ACC112 (cell line): ENCODE measurements around the gene HOXA9.
A peak's percentile ranks its signal among the peaks of the same experiment; 100 is the strongest.

Experiments
- H2AFZ ChIP-seq: fragments of 200-600 bp; sonication (generic); one replicate; pipeline ENCODE4 v1.6.0; 2017; ENCODE audit warnings: antibody characterized with exemption, low read length; ENCODE audit not compliant: unreplicated experiment
- H3K27ac ChIP-seq: fragments of 200-600 bp; sonication (generic); 2 replicates; pipeline ENCODE4 v1.5.1; 2014; ENCODE audit warnings: low read depth, mild to moderate bottlenecking, antibody characterized with exemption, low read length, moderate library complexity
- H3K27me3 ChIP-seq: fragments of 200-600 bp; sonication (generic); 2 replicates; pipeline ENCODE4 v1.6.1; 2014; ENCODE audit warnings: mild to moderate bottlenecking, antibody characterized with exemption, low read length, moderate library complexity, mixed read lengths; ENCODE audit not compliant: insufficient read depth
- H3K36me3 ChIP-seq: fragments of 200-600 bp; sonication (generic); 2 replicates; pipeline ENCODE4 v1.6.1; 2016; ENCODE audit warnings: mild to moderate bottlenecking, antibody characterized with exemption, low read length, moderate library complexity, mixed read lengths; ENCODE audit not compliant: insufficient read depth
- H3K4me1 ChIP-seq: fragments of 200-600 bp; sonication (generic); one replicate; pipeline ENCODE4 v1.6.1; 2016; ENCODE audit warnings: low read length, mixed read lengths; ENCODE audit not compliant: insufficient read depth, unreplicated experiment, control insufficient read depth
- H3K4me3 ChIP-seq: fragments of 200-600 bp; sonication (generic); 2 replicates; pipeline ENCODE4 v1.5.1; 2014; ENCODE audit warnings: mild to moderate bottlenecking, low read depth, low read length
- H3K79me2 ChIP-seq: fragments of 200-600 bp; sonication (generic); one replicate; pipeline ENCODE4 v1.6.0; 2016; ENCODE audit warnings: low read length; ENCODE audit not compliant: control insufficient read depth, unreplicated experiment, insufficient read depth

Gene HOXA9

DNA sequence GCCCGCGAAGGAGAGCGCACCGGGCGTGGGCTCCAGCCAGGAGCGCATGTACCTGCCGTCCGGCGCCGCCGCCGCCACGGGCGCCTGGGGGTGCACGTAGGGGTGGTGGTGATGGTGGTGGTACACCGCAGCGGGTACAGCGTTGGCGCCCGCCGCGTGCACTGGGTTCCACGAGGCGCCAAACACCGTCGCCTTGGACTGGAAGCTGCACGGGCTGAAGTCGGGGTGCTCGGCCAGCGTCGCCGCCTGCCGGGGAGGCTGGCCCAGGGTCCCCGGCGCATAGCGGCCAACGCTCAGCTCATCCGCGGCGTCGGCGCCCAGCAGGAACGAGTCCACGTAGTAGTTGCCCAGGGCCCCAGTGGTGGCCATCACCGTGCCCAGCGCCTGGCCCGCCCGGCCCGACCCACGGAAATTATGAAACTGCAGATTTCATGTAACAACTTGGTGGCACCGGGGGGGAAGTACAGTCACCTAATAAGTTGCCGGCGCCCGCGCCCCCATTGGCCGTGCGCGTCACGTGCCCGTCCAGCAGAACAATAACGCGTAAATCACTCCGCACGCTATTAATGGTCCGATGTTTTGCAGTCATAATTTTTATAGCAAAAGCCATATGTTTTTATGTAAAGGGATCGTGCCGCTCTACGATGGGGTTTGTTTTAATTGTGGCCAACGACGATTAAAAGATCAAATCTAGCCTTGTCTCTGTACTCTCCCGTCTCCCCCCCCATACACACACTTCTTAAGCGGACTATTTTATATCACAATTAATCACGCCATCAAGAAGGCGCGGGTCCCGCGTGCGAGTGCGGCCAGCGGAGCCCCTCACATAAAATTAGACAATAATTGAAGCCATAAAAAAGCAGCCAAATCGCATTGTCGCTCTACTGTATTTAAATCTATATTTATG is at the start of gene HOXA9:
Gene HOXA9 (minus strand): TSS at position 449 of the 907 bp plus-strand sequence. CDS start 80 bp downstream, at position 369.
- Histone ChIP-seq H3K4me1 (no peaks in the 10 kb centered on the region), H3K79me2 (no peaks in the 10 kb centered on the region), H3K36me3 (no peaks in the 10 kb centered on the region), H2AFZ (peak within 1 kb of the TSS; percentile 4), H3K27ac (no peak within 1 kb of the TSS), H3K27me3 (peaks cover 95% of the 10 kb centered on the region), H3K4me3 (no peak within 1 kb of the TSS)

DNA sequence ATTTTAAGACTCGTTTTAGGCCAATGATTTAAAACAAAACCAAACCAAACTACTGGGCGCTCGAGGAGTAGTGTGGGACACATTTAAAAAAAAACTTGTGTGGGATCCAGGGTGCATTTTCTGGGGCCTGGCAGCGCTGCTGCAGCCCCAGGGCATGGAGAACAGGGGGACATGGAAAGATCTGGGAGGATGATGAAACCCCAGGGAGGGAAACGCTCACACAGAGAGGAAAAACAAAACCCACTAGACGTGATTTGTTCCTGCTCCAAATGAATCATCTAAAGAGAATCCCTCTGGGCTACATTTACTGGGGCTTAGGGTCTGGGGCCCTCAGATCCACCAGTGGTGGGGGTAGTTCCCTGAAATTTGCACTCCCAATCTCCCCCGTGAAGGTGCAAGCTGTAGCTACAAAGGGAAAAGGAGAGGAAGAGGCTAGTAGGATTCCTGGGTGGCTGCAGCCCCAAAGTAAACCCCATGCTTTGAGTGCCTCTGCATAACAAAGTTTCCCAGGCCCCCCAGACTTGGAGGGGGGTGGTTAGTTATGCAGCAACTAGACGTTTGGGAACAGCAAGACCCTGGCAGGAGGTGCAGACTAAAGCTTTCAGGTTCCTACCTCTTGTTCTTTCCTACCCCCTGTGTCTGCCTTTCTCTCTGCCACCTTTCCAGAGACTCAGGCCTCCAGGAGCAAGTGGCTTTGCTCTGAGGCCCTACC is 49.1 kb upstream of the HOXA9 start:
- no peaks in the 10 kb centered on the region for H3K4me1 ChIP-seq
- no peaks in the 10 kb centered on the region for H3K79me2 ChIP-seq
- H3K36me3 ChIP-seq = no peaks in the 10 kb centered on the region
- peaks cover 57% of the 10 kb centered on the region for H3K27me3 ChIP-seq
- no peak overlapping the region for H3K4me3 ChIP-seq
- no peak overlapping the region for H3K27ac ChIP-seq
- H2AFZ ChIP-seq = no peak overlapping the region

DNA sequence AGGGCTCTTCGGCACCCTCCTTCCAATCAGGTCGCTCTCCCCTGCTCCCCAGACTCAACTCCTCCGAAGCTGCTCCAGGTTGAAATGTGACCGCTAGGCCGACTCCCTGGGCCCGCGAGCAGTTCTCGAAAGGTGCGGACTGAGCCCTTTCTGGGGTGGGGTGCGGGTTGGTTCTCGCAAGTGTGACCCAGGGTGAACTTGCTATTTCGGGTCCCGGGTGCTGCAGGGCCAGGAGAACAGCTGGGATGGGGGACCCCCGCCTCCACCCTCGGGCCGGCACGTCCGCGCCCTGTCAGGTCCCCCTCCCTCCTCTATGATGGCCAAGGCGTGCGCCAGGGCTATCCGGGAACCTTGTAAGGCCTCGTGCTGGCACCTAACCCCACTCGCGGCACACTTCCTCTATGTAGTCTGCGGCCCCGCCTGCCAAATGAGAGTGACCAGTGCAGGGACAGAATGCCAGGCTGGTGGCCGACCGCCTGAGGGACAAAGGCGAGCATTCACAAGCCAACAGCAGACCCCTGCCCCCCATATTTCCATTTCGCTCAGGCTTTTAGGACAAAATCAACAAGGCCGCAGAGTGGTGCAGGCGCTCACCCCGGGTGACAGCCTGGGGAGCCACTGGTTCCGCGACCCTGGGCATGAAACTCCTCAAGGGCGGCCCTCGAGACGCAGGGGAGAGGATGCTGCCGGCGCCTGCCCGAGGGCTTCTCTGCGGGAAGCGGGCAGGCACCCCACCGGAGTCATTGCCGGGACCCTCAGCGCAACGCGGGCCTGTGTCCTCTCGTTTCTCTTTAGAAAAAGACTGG is 48.3 kb upstream of the HOXA9 start:
- Histone ChIP-seq H3K4me1 (no peaks in the 10 kb centered on the region), H3K79me2 (no peaks in the 10 kb centered on the region), H3K4me3 (no peak overlapping the region), H3K36me3 (no peaks in the 10 kb centered on the region), H3K27me3 (peaks cover 52% of the 10 kb centered on the region), H3K27ac (no peak overlapping the region), H2AFZ (no peak overlapping the region)

DNA sequence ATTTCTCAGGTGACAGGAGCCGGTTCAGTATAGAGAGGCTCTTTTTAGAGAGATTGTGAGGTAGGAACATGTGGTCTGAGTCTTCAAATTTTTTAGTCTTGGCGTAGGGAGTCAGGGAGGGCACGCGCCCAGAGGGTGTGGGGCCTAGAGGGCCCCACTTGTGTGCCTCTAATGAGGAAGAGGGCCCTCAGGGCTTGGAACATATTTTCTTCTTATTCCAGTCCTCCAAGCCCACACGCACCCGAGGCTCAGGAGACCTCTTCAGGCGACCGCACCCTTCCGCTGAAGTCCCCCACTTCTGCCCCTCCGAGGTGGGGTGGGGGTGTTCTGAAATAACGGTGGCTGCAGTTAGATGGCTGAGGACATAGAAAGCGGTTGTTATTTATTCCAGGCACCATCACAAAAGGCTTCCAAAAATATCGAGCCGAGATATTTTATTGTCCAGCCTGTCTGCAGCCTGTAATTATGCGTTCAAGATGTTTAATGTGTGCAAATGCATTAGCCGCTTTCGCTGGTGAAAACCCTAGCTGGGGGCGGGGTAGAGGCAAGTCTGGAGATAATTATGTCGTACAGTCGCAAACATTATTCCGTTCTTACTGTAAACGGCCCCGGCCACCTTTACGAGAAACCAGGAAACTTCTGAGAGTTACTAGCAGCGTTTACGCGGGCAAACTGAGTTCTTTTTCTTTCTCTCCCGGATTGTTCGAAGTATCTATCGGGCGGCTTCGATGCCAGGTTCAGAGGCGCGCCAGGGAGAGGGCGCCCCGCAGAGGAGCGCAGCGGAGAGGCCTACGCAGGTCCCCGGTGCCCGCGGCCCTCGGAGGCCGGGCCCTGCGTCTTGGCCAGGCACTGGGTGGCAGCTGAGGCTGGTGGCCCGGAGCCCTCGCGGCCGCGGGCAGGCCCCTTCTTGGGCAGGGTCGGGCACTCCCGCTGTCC is 47.4 kb upstream of the HOXA9 start:
- no peak overlapping the region for H3K27ac ChIP-seq
- H3K36me3 ChIP-seq = no peaks in the 10 kb centered on the region
- no peaks in the 10 kb centered on the region for H3K4me1 ChIP-seq
- no peak overlapping the region for H2AFZ ChIP-seq
- no peak overlapping the region for H3K4me3 ChIP-seq
- peaks cover 56% of the 10 kb centered on the region for H3K27me3 ChIP-seq
- H3K79me2 ChIP-seq = no peaks in the 10 kb centered on the region

DNA sequence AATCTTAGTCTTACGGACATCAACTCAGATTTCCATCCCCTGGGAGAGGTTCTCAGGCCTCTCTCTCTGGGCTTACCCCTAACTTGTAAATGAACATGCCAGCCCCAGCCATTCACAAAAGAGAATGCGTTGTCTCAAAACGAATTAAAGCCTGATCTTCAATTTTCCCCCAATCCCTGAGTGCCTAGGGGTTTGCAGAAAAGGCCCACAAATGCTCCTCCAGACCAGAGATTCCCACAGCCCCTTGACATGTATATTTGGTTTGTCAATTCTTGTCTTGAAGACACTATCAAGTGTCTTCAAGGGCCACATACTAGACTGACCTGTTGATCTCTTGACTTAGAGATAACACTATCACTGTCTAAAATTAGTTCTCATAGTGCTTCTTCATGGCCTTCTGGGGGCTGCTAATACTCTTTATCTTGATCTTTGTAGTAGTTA is 46.4 kb upstream of the HOXA9 start:
- peaks cover 60% of the 10 kb centered on the region for H3K27me3 ChIP-seq
- no peak overlapping the region for H3K4me3 ChIP-seq
- no peak overlapping the region for H3K27ac ChIP-seq
- H3K36me3 ChIP-seq = no peaks in the 10 kb centered on the region
- H3K4me1 ChIP-seq = no peaks in the 10 kb centered on the region
- no peaks in the 10 kb centered on the region for H3K79me2 ChIP-seq
- no peak overlapping the region for H2AFZ ChIP-seq

DNA sequence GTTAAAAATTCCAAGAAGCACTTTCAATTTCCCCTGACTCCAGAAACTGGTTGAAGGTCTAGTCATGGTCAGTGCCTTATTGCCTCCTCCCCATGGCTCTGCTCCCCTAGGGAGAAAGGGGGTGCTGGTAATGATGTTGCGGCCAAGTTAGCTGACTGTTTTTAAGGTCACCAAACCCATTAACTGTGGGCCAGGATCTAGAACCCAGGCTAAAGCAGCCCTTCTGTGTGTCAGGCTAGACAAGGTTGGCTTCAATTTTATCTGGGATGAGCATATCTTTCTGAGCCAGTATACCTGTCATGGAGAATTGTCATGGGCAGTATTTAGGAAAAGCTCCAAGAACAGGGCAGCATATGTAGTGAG is 45.7 kb upstream of the HOXA9 start:
- no peak overlapping the region for H3K27ac ChIP-seq

GRCh38 chr7:27210441-27211083 is 45.2 kb upstream of the HOXA9 start:
- H3K4me1 ChIP-seq = peaks cover 3% of the 10 kb centered on the region
- H3K79me2 ChIP-seq = no peaks in the 10 kb centered on the region
- no peaks in the 10 kb centered on the region for H3K36me3 ChIP-seq
- peak overlapping the region; percentile 80 for H2AFZ ChIP-seq
- H3K27me3 ChIP-seq = peaks cover 64% of the 10 kb centered on the region
- H3K27ac ChIP-seq = no peak overlapping the region
- peak overlapping the region; percentile 58 for H3K4me3 ChIP-seq

More for the DNA sequence above, 45.7 kb upstream of the HOXA9 start:
- no peaks in the 10 kb centered on the region for H3K4me1 ChIP-seq
- no peaks in the 10 kb centered on the region for H3K79me2 ChIP-seq
- H3K4me3 ChIP-seq = 0 out of 2 replicates have a peak overlapping the region, but pooled peaks have one; percentile 58
- H2AFZ ChIP-seq = peak overlapping the region; percentile 80
- H3K27me3 ChIP-seq = peaks cover 64% of the 10 kb centered on the region
- H3K36me3 ChIP-seq = no peaks in the 10 kb centered on the region

GRCh38 chr7:27209933-27210440 is 44.6 kb upstream of the HOXA9 start:
- Histone ChIP-seq H3K4me3 (no peak overlapping the region), H3K79me2 (no peaks in the 10 kb centered on the region), H3K27ac (no peak overlapping the region), H3K4me1 (peaks cover 9% of the 10 kb centered on the region), H3K36me3 (no peaks in the 10 kb centered on the region), H3K27me3 (peaks cover 67% of the 10 kb centered on the region), H2AFZ (no peak overlapping the region)

DNA sequence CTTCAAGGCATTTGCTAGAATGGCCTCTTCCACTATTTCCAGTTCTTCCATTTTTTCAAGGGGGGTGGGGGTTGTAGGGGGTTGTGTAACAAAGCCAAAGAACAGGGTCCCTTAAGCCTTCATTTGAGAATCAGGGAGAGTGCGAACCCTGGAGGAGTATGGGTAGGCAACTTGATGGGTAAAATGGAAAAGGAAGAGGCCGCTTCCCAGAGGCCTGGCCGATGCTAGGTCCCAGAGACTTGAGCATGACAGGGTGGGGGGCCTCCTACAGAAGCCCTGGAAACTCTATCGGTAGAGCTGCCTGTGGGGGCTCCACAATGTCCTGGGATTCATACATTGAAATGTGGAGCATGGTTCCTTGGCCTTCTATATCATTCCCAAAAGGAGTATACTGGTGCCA is 43.7 kb upstream of the HOXA9 start:
- Histone ChIP-seq H2AFZ (no peak overlapping the region), H3K27me3 (peaks cover 76% of the 10 kb centered on the region), H3K4me3 (no peak overlapping the region), H3K36me3 (no peaks in the 10 kb centered on the region), H3K27ac (no peak overlapping the region), H3K4me1 (peaks cover 13% of the 10 kb centered on the region), H3K79me2 (no peaks in the 10 kb centered on the region)
